Measurements from ENCODE around the gene JPH3.

Gene JPH3

DNA sequence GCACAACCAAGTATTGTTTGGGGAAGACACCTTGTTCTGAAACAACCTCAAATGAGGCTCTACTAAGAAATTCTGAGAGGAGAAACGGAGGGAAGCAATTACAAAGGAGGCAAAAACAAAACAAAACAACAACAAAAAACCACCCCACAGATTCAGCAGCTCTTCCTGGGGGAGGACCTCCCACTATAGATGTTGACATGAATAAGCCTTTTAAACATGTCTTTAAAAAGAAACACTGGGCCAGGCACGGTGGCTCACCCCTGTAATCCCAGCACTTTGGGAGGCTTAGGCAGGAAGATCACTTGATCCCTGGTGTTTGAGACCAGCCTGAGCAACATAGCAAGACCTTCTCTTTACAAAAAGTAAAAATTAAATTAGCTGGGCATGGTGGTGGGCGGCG, 22.6 kb upstream of the JPH3 start:
- ChIA-PET CTCF (no interaction called here), POLR2A (no interaction called here)
- DNase-seq (ENCODE audit: extremely low spot score): no peak
- no peak for TF ChIP-seq ELF4 (IDR thresholded peaks at IDR 0.05)
- TF ChIP-seq SUZ12 (IDR thresholded peaks at IDR 0.05): no peak
- TF ChIP-seq ARNT (IDR thresholded peaks at IDR 0.05): no peak
- TF ChIP-seq SP1 (IDR thresholded peaks at IDR 0.05): no peak
- no peak for TF ChIP-seq BHLHE40 (IDR thresholded peaks at IDR 0.05; ENCODE audit: borderline replicate concordance)
- TF ChIP-seq, protein P1, sequence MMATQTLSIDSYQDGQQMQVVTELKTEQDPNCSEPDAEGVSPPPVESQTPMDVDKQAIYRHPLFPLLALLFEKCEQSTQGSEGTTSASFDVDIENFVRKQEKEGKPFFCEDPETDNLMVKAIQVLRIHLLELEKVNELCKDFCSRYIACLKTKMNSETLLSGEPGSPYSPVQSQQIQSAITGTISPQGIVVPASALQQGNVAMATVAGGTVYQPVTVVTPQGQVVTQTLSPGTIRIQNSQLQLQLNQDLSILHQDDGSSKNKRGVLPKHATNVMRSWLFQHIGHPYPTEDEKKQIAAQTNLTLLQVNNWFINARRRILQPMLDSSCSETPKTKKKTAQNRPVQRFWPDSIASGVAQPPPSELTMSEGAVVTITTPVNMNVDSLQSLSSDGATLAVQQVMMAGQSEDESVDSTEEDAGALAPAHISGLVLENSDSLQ (IDR thresholded peaks at IDR 0.05): no peak
- TF ChIP-seq FOXA1 (IDR thresholded peaks at IDR 0.05): no peak
- no peak for TF ChIP-seq HDGF (IDR thresholded peaks at IDR 0.05; ENCODE audit: borderline replicate concordance)
- TF ChIP-seq ZNF384 (IDR thresholded peaks at IDR 0.05): no peak
- no peak for TF ChIP-seq L3MBTL2 (conservative IDR thresholded peaks at IDR 0.05)
- TF ChIP-seq TARDBP (IDR thresholded peaks at IDR 0.05): no peak
- no peak for TF ChIP-seq NFRKB (IDR thresholded peaks at IDR 0.05)
- TF ChIP-seq FOXM1 (IDR thresholded peaks at IDR 0.05; ENCODE audit: borderline replicate concordance): no peak
- no peak for TF ChIP-seq FOXK2 (IDR thresholded peaks at IDR 0.05)
- TF ChIP-seq CTBP1 (IDR thresholded peaks at IDR 0.05; ENCODE audit: borderline replicate concordance): no peak
- TF ChIP-seq LEF1 (IDR thresholded peaks at IDR 0.05; ENCODE audit: borderline replicate concordance): no peak

- TF ChIP-seq SUZ12 (IDR thresholded peaks at IDR 0.05) (no peak), ARNT (IDR thresholded peaks at IDR 0.05) (no peak)
- CTCF ChIA-PET: interaction anchor here (2.4 kb wide), 1 partner anchor 10 kb away, joined by 22 read pairs; no protein-coding TSS in a partner anchor
- POLR2A ChIA-PET: no interaction called here
- peak; percentile 30 for DNase-seq (ENCODE audit: extremely low spot score)
Measured at GRCh38 chr16:87580855-87581261, 21.4 kb upstream of the JPH3 start.

DNA sequence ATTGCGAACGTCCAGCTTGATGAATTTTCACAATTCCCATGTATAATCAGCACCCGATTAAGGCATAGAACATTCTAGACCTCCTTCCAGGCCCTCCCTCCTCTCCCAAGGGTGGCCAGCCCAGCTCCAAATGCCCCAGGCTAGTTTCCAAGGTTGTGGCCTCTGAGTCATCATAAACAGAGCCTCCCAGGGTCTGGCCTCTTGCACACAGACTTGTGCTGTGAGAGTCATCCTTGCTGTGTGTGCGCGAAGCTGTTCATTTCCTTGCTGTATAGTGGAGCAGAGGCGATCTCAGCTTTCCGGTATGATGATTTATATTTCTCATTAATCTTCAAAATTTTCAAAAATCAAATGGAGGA, 20.5 kb upstream of the JPH3 start:
- DNase-seq (ENCODE audit: extremely low spot score): peak; percentile 57
- TF ChIP-seq FOXK2 (IDR thresholded peaks at IDR 0.05) (no peak), HDGF (IDR thresholded peaks at IDR 0.05; ENCODE audit: borderline replicate concordance) (no peak), ZNF384 (IDR thresholded peaks at IDR 0.05) (no peak), ARNT (IDR thresholded peaks at IDR 0.05) (no peak), LEF1 (IDR thresholded peaks at IDR 0.05; ENCODE audit: borderline replicate concordance) (no peak), SUZ12 (IDR thresholded peaks at IDR 0.05) (no peak), ELF4 (IDR thresholded peaks at IDR 0.05) (no peak), TARDBP (IDR thresholded peaks at IDR 0.05) (no peak), CTBP1 (IDR thresholded peaks at IDR 0.05; ENCODE audit: borderline replicate concordance) (no peak), BHLHE40 (IDR thresholded peaks at IDR 0.05; ENCODE audit: borderline replicate concordance) (no peak), L3MBTL2 (conservative IDR thresholded peaks at IDR 0.05) (no peak), SP1 (IDR thresholded peaks at IDR 0.05) (no peak), FOXM1 (IDR thresholded peaks at IDR 0.05; ENCODE audit: borderline replicate concordance) (no peak), FOXA1 (IDR thresholded peaks at IDR 0.05) (no peak), NFRKB (IDR thresholded peaks at IDR 0.05) (no peak)
- TF ChIP-seq, protein P1 (IDR thresholded peaks at IDR 0.05): no peak
- ChIA-PET POLR2A (interaction anchor here (1.1 to 1.3 kb wide), 3 partner anchors 9 to 188 kb away, joined by 3 read pairs; no protein-coding TSS in a partner anchor), CTCF (interaction anchor here (1.5 to 2.4 kb wide), 3 partner anchors 9 to 55 kb away, joined by 4 to 22 read pairs (median 13); no protein-coding TSS in a partner anchor)

DNA sequence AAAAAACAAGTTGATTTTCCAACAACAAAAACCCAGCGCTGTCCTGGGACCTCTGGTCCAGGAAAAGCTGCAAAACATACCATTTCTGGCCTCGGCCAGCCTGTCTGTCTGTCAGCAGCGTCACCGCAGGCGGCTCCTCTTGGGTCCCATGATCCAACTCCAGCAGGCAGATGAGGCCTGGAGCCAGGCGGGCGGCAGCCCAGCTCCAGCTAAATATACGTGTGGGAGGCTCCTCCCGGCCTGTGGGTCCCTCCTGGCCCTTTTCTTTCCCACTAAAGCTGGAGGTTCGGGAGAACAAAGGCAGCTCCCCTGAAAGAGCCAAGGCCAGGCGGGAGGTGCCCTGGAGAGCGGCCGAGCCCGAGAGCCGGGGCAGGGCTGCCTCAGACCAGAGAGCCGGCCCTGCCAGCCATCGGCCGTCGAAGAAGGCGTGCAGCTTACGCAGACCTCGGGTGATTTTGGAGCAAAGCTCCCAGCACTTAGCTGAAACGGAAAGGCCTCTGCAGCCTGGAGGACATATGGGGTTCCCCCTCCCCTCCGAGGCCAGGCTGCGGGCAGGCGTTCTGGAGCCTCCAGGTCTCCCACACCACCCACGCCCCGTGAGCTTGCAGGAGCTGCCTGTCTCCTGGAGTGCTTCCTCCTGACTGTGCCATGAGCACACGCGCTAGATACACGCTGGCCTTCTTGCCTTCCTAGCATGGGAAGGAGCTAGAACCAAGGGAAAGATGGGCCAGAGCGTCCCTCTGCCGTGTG, 19.9 kb upstream of the JPH3 start:
- ChIA-PET CTCF (interaction anchor here (0.8 to 2.4 kb wide), 7 partner anchors 9 to 198 kb away, joined by 3 to 22 read pairs (median 4); no protein-coding TSS in a partner anchor), POLR2A (interaction anchor here (1.1 to 1.3 kb wide), 3 partner anchors 10 to 188 kb away, joined by 3 read pairs; no protein-coding TSS in a partner anchor)
- no peak for TF ChIP-seq L3MBTL2 (conservative IDR thresholded peaks at IDR 0.05)
- TF ChIP-seq, protein P1 (IDR thresholded peaks at IDR 0.05): 0 out of 2 replicates have a peak, but pooled peaks have one; percentile 45
- DNase-seq (ENCODE audit: extremely low spot score): peak; percentile 26

- TF ChIP-seq LEF1 (IDR thresholded peaks at IDR 0.05; ENCODE audit: borderline replicate concordance) (no peak), ZNF384 (IDR thresholded peaks at IDR 0.05) (no peak), SP1 (IDR thresholded peaks at IDR 0.05) (no peak), ELF4 (IDR thresholded peaks at IDR 0.05) (no peak), TARDBP (IDR thresholded peaks at IDR 0.05) (no peak), FOXK2 (IDR thresholded peaks at IDR 0.05) (no peak), FOXA1 (IDR thresholded peaks at IDR 0.05) (no peak), HDGF (IDR thresholded peaks at IDR 0.05; ENCODE audit: borderline replicate concordance) (no peak), SUZ12 (IDR thresholded peaks at IDR 0.05) (no peak), BHLHE40 (IDR thresholded peaks at IDR 0.05; ENCODE audit: borderline replicate concordance) (no peak), ARNT (IDR thresholded peaks at IDR 0.05) (no peak), FOXM1 (IDR thresholded peaks at IDR 0.05; ENCODE audit: borderline replicate concordance) (no peak), CTBP1 (IDR thresholded peaks at IDR 0.05; ENCODE audit: borderline replicate concordance) (no peak)
- TF ChIP-seq, protein P1 (IDR thresholded peaks at IDR 0.05): no peak
- no peak for DNase-seq (ENCODE audit: extremely low spot score)
- ChIA-PET POLR2A (interaction anchor here (1.1 to 1.2 kb wide), 2 partner anchors 18 to 187 kb away, joined by 3 read pairs; no protein-coding TSS in a partner anchor), CTCF (interaction anchor here (0.8 to 2.4 kb wide), 6 partner anchors 8 to 197 kb away, joined by 3 to 22 read pairs (median 4); no protein-coding TSS in a partner anchor)
Measured at GRCh38 chr16:87582966-87583325, 19.4 kb upstream of the JPH3 start.

Data from HEK293T (cell line).